ENCODE results near the gene RBKS. TPM values are rescaled to one million over a fixed set of nuclear protein-coding genes. Genes with fewer than 3 reads are reported as not detected.
"Not testable (repeated sequence)": the region's sequence is repeated elsewhere in the genome, so short reads cannot be mapped to it uniquely, and the experiment has no call there.

RBKS gene
- total RNA-seq, 4 donors from 2014 or later = 2.1 to 12.3 (median 4.8) TPM

DNA sequence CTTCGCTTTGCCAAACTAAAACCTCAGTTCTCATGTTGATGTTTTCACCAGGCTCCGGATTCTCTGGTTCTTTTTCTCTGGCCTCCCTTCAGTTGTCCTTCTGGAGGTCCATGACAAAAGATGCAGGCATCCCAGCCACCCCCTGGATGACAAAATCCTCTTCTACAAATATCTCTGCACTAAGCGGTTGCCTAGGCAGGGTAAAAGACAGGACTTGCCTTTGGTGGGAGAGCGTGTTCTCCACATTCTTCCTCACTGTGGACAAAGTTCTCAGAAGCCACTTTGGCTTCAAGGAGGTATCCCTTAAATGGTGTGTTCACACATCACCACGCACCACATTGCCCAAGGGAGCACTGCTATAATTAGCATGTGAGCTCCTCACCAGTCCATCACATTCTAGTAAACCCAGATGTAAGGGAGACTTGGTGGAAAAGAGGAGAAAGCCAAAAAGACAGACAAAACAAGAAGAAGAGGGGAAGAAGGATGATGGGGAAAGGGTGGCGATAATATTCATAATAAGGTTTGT lies 142.3 kb downstream of the RBKS start:
- ATAC-seq (ENCODE audit: low FRiP score) = no peak
- DNase-seq (ENCODE audit: low spot score) = no peak
- TF ChIP-seq, protein P1, sequence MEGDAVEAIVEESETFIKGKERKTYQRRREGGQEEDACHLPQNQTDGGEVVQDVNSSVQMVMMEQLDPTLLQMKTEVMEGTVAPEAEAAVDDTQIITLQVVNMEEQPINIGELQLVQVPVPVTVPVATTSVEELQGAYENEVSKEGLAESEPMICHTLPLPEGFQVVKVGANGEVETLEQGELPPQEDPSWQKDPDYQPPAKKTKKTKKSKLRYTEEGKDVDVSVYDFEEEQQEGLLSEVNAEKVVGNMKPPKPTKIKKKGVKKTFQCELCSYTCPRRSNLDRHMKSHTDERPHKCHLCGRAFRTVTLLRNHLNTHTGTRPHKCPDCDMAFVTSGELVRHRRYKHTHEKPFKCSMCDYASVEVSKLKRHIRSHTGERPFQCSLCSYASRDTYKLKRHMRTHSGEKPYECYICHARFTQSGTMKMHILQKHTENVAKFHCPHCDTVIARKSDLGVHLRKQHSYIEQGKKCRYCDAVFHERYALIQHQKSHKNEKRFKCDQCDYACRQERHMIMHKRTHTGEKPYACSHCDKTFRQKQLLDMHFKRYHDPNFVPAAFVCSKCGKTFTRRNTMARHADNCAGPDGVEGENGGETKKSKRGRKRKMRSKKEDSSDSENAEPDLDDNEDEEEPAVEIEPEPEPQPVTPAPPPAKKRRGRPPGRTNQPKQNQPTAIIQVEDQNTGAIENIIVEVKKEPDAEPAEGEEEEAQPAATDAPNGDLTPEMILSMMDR (IDR thresholded peaks at IDR 0.05) = no peak

DNA sequence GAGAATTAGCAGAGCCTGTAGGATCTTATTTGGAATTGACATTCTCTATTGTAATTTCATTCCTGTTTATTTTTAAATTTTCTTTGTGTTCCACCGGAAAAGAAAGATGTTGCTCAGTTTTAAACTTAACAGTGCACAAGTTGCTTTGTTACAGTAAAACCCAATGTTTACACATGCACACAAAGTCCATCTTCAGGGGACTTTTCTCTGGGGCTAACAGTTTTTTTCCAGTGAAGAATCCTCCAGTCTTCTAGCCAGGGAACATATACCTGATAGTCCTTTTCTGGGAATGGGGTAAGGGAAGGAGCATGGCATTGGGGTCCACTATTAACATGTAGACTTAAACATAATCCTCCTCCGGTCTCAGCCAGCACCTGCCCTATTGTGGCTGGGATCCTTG lies 143.9 kb downstream of the RBKS start:
- ATAC-seq (ENCODE audit: low FRiP score) = no peak
- no peak for DNase-seq (ENCODE audit: low spot score)
- TF ChIP-seq, protein P1 (IDR thresholded peaks at IDR 0.05) = no peak

DNA sequence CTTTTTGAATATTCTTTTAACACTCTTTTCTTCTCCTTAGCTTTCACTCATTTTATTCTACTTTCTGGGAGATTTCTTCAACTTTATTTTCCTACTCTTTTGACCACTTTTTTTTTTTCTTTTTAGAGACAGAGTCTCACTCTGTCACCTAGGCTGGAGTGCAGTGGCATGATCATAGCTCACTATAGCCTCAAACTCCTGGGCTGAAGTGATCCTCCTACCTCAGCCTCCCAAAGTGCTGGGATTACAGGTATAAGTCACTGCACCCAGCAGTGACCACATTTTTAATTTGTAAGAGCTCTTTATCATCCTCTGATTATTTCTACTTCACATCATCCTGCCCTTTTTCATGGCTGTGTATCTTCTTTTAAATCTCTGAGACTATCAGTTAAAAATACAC lies 144.7 kb downstream of the RBKS start:
- not testable (repeated sequence) for ATAC-seq (ENCODE audit: low FRiP score); DNase-seq (ENCODE audit: low spot score)

DNA sequence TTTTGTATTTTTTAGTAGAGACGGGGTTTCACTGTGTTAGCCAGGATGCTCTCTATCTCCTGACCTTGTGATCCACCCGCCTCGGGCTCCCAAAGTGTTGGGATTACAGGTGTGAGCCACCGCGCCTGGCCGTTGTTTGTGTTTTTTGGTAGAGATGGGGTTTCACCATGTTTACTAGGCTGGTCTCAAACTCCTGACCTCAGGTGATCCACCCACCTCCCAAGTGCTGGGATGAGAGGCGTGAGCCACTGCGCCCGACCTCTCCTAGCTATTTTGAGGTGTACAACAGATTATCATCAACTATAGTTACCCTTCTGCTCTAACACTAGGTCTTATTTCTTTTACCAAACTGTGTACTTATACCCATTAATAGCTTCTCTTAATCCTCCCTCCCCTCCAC lies 147.6 kb downstream of the RBKS start:
- no peak for ATAC-seq (ENCODE audit: low FRiP score)
- TF ChIP-seq, protein P1 (IDR thresholded peaks at IDR 0.05) = no peak
- no peak for DNase-seq (ENCODE audit: low spot score)

DNA sequence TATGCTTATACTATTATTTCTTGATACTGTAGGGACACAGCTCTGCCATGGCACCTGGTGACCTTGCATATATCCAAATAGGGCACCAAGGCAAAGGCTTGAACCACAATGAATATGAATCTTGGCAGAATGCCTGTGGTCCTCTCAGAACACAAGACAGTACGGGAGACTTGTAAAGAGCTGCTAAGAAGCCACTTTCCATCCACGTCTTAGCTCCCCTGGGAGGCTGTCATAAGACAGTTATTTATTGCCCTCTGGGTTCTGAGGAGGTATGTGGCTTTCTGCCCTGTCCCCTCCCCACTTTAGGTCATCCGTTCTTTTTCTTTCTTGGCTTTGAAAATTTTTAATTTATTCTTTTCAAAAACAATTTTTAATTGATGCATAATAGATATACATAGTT lies 148.5 kb downstream of the RBKS start:
- TF ChIP-seq, protein P1 (IDR thresholded peaks at IDR 0.05) = no peak
- no peak for DNase-seq (ENCODE audit: low spot score)
- no peak for ATAC-seq (ENCODE audit: low FRiP score)

DNA sequence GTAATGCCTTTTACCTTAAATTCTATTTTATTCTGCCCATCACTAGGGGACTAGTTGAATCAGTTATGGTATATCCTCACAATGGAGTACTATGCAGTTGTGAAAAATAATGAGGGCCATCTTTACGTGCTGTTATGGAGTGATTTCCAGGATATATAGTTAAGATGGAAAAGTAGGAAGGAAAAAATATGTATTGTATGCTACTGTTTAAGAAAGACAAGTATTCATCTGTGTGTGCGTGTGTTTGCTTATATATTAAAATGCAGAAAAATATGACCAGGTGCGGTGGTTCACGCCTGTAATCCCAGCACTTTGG lies 151.2 kb downstream of the RBKS start:
- TF ChIP-seq, protein P1 (IDR thresholded peaks at IDR 0.05) = no peak
- ATAC-seq (ENCODE audit: low FRiP score) = no peak
- no peak for DNase-seq (ENCODE audit: low spot score)

DNA sequence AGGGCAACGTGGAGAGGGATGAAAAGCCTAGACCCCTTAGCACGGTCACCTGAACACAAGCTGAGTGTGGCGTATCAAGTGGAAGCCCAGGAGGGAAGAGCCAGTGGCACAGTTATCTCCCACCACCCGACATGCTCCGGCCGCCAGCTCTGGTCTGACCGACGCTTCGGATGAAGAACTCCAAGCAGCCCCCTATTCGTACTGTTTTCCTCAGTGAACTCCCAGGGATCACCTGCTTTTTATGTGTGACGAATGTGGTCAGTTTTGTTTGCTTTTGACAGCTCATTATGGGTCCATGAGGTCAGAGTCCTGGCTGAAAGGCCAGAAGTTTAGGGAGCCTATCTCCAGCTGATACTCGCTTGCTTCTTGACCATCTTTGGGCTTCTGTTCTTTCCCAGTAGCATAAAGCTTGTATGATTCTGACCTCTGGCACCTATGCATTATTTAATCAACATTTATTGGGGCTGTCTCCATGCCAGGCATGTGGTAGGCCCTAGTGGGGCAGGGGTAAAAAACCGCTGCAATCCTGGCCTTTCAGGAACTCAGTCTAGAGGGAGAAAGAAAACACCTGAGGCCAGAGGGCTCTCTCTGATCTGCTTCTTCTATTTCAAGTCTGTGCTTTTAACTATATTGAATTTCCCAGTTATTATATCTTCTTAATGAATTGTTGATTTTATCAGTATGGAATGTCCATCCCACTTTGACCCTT lies 151.7 kb downstream of the RBKS start:
- TF ChIP-seq, protein P1 (IDR thresholded peaks at IDR 0.05) = no peak
- ATAC-seq (ENCODE audit: low FRiP score) (no peak), DNase-seq (ENCODE audit: low spot score) (no peak)

Measured in omental fat pad (tissue), 4 donors.